Thyroid gland (tissue), 4 donors: ENCODE measurements around the gene KIF1B.

Experiments
- CTCF ChIP-seq, 6 experiments: fragments of 200-600 bp in 3 of 6; fragments of 450-650 bp in 3 of 6; sonication (generic) in 3 of 6; IDR thresholded peaks; one replicate each; pipeline ENCODE4 v1.5.1; 2016 to 2019; ENCODE audit warnings: antibody characterized with exemption in 6 of 6, mild to moderate bottlenecking in 2 of 6, inconsistent platforms in 1 of 6, moderate library complexity in 1 of 6
- POLR2A ChIP-seq, 2 donors: fragments of 450-650 bp; IDR thresholded peaks; one replicate each; pipeline ENCODE4 v1.6.1; 2017; ENCODE audit warnings: antibody characterized with exemption in 2 of 2, mild to moderate bottlenecking in 2 of 2, moderate library complexity in 1 of 2

- no peak for TF ChIP-seq CTCF (IDR thresholded peaks at IDR 0.05)
- no peak for TF ChIP-seq POLR2A (IDR thresholded peaks at IDR 0.05)
Measured at GRCh38 chr1:10225573-10225972, 15.2 kb downstream of the KIF1B start.
